DMS114 treated with DMSO at 0.1 percent for 48 hours (cell line): ENCODE results near the gene TPSD1.
"Not testable (repeated sequence)": the region's sequence is repeated elsewhere in the genome, so short reads cannot be mapped to it uniquely, and the experiment has no call there.

Experiments
- DNase-seq: peaks from one replicate; lab custom pipeline; 2025; ENCODE audit not compliant: unreplicated experiment; lab: John Stamatoyannopoulos, UW

Gene TPSD1

DNA sequence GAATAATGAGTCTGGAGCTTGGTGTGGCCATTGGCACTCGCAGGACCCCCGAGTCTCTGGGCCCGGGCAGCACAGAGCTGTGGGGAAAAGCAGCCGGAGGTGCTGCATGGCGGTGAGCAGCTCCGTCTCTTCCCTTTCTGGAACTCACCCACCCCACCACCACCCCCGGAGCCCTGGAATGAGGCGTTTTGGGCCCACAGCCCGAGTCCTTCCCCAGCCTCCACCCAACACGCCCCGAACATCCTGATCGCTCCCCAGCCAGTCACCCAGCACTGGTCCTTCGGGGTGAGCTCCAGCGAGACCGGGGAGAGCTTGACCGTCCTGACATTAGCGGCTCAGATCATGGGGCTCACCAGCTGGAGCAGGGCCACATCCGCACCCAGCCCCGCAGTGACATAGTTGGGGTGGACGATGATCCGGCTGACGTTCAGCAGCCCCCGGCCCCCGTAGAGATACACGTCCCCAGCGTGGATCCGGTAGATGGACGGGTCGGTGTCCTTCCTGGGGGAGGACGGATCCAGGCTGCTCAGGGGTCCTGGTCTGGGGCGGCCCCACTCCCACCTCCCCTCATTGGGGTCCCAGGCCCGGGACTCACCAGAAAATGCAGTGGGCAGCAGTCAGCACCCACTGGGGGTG is 6.5 kb downstream of the TPSD1 start:
- DNase-seq = no peak

DNA sequence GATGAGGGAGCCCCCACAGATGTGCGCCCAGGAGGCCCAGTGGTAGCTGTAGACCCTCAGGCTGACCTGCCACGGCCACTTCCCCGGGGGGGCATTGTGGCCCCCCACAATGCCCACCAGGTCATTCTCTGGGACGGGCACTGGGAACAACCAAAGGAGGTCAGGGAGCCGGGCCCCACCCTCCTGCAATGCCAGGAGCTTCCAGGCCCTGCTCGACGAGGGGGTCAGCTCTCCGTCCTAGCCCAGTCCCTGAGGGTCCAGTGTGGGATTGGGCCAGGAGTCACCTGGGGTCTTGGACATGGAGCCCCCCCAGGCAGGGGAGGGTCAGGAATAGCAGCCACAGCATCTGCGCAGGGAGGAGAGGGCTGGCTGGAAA is 7.0 kb downstream of the TPSD1 start:
- DNase-seq = no peak

DNA sequence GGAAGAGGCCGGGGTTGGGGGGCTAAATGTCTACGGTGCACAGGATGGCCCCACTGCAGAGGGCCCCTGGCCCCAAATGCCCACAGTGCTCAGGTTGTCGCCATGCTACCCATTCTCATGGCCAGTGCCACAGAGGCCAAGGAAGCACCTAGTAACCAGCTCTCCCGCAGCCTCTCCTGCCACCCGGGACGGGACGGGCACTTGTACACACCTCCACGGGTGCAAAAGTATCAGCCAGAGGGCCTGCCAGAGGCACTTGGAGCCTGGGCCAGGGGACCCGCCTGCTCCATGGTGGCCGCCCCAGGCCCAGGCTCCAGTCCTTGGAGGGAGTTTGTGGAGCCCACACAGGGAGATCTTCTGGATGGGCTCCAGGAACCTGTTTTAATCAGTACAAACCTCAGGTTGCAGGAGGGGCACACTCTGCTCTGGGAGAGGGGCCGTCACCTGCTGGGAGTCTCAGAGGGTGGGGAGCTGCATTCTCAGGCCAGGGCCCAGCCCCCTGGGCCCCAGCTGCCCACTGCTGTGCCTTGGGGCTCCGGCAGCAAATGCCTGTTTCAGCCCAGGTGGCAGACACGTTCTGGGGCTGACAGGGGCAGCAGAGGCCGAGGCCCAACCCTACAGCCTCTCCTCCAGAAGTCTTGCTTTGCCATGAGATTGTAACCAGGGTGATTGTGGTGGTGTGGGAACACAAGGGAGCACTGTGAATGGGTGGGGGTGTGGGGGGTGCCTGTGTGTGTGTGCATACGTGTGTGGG is 7.9 kb downstream of the TPSD1 start:
- DNase-seq = no peak

DNA sequence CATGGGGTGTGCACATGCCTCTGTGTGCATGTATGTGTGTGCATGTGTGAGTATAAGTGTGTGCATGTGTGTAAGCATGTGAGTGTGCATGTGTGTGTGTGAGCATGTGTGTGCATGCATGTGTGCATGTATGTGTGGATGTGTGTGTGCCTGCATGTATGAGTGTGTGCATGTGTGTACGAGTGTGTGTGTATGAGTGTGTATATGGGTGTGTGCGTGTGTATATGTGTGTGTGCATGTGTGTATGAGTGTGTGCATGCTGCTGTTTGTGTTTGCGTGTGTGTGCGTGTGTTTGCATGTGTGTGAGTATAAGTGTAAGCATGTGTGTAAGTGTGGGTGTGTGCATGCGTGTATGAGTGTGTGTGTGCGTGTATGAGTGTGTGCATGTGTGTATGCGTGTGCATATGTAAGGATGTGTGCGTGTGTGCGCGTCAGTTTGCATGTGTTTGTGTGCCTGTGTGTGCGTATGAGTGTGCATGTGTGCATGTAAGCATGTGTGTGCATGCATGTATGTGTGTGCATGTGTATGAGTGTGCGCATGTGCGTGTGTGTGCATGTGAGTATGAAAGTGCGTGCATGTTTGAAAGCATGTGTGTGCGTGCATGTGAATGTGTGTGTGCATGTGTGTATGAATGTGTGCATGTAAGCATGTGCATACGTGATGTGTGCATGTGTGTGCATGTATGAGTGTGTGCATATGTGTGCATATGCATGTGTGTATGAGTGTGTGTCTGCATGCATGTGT is 8.6 kb downstream of the TPSD1 start:
- no peak for DNase-seq

DNA sequence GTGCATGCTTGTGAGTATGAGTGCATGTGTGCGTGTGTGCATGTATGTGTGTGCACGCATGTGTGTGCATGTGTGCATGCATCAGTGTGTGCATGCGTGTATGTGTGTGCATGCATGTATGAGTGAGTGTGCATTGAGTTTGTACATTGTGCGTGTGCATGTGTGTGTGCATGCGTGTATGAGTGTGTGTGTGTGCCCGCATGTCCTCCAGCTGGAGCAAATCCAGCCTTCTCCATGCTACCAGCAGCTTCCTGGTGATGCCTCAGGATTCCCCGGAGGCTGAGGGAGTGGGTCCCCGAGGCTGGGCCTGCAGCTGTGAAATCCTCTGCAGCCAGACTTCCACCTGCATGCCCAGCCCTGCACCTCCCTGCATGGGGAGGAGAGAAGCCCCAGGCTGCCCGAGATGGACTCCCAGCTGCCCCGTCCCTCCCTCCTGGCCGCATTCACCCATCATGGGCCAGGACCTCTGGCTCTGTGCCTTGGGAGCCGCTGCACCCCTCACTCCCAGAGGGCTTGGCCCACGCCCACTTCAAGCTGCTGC is 9.3 kb downstream of the TPSD1 start:
- DNase-seq = no peak

DNA sequence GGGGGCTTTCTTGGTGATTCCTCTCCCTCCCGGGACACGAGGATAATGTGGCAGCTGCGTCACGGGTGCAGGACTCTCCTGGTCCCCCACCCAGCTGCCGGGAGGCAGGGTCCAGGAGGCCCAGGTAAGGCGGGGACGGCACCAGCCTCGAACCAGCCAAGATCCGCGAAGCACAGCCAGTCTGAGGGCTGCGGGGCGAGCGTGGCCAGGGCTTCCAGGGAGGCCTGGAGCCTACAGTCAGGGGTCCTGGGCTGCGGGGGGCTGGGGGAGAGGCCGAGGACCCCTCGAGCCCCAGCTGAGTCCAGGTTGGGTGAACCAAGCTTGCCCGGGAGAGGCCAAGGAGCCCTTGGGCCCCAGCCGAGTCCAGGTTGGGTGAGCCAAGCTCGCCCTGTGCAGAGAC is 10.0 kb downstream of the TPSD1 start:
- DNase-seq = no peak

DNA sequence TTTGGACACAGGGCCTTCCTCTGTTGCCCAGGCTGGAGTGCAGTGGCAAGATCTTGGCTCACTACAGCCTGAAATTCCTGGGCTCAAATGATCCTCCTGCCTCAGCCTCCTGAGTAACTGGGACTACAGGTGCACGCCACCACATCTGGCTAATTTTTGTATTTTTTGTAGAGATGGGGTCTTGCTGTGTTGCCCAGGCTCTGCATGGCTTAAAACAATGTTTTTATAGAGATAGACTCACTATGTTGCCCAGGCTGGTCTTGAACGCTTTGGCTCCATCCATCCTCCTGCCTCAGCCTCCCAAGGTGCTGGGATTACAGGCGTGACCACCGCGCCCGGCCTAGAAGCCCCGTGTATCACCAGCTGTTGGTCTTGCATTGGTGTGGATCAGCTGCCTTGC is 13.5 kb downstream of the TPSD1 start:
- DNase-seq = not testable (repeated sequence)

DNA sequence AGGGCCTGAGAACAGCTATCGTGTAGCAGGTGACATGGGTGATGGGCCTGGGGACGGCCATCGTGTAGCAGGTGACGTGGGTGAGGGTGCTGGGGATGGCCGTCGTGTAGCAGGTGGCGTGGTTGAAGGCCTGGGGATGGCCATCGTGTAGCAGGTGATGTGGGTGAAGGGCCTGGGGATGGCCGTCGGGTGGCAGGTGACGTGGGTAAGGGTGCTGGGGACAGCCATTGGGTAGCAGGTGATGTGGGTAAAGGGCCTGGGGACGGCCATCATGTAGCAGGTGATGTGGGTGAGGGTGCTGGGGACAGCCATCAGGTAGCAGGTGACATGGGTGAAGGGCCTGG is 15.5 kb downstream of the TPSD1 start:
- DNase-seq = no peak

DNA sequence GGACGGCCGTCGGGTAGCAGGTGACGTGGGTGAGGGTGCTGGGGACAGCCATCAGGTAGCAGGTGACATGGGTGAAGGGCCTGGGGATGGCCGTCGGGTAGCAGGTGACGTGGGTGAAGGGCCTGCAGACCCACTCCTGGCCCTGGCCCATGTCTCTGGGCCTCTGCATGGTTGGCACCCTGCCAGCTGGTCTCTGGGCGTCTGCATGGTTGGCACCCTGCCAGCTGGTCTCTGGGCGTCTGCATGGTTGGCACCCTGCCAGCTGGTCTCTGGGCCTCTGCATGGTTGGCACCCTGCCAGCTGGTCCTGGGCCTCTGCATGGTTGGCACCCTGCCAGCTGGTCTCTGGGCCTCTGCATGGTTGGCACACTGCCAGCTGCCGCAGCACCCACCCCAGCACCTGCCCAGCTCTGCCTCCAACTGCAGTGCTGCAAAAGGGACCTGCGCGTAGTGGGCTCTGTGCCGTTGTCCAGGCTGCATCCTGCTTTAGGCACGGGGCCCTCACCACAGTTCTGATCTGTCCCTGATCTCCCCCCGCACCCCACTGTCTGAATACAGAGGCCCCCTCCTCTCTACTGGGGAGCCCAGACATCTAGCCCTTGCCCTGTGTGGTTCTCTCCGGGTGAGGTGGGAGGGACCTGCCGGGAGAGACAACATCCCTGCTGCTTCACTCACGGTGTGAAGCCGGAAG is 16.0 kb downstream of the TPSD1 start:
- not testable (repeated sequence) for DNase-seq

DNA sequence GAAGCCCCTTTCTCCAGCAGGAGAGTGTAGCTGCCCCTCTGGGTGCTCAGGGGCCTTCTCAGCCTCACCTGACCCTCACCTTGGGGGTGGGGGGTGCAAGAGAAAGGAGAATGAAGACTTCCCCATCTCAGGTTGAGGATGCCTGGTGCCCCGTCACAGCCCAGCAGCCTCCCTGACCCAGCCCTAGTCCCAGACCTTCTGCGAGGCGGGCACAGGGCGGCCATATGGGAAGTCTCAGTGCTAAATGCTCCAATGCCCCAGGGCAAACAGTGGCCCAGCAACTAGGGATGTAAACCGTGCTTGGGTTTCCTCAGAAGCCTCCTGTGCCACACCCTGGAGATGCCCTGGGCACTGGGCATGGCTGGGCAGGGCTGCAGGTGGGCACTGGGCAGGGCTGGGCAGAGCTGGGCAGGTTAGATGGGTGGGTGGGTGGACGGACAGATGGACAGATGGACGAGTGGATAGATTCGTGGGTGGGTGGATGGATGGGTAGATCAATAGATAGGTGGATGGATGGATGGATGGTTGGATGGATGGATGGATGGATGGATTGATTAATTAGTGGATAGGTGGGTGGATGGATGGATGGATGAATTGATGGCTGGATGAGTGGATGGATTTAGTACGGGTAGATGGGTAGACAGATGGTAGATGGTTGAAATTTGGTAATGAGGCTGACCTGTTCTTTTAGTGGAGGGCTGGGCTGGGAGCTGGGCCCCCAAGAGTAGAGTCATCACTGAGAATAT is 16.8 kb downstream of the TPSD1 start:
- no peak for DNase-seq

DNA sequence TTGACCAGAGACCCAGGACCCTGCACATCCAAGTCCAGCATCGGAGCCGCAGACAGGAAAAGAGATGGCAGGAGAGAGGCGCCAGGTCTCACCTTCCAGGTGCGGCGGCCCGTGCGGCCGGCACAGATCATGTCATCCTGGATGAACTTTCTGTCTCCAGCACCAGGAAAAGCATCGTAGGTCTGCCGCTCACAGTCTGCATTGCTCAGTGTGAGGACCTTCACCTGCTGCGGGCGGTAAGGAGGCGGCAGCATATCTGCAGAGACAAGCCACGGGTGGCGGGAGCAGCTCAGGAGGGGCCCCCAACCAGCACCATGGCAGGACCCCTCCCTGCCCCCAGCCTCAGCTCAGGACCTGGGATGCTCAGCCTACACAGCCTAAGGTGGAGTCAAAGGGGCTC is 17.9 kb downstream of the TPSD1 start:
- DNase-seq = no peak

DNA sequence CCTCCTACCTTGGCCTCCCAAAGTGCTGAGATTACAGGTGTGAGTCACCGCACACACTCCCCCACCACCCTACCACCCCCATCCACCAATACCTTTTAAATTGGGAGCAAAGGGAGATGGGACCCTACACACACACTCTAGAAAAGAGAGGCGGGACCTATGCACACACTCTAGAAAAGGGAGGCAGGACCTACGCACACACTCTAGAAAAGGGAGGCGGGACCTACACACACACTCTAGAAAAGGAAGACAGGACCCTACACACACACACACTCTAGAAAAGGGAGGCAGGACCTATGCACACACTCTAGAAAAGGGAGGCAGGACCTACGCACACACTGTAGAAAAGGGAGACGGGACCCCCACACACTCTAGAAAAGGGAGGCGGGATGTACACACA is 18.9 kb downstream of the TPSD1 start:
- no peak for DNase-seq

DNA sequence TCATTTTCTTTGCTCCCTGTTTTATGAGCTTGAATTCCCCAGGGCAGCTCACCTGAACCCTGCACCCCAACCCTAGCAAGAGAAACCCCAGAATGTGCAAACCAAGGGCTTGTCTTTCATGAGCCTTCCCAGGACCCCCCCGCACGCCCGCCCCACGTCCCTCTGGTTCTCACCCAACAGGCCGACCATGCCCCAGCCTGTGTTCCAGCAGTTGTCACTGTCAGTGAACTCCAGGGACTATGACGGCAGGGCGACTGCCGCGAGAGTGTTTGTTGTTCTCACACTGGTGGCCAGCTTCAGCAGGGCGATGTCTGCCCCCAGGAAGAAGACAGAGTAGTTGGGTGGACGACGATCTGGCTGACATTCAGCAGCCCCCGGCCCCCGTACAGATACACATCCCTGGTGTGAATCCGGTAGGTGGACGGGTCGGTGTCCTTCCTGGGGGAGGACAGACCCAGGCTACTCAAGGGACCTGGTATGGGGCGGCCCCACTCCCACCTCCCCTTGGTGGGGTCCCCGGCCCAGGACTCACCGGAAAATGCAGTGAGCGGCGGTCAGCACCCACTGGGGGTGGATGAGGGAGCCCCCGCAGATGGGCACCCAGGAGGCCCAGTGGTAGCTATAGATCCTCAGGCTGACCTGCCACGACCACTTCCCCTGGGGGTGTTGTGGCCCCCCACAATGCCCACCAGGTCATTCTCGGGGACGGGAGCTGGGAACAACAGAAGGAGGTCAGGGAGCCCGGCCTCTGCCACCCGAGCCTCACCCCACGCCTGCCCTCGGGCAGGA is 20.1 kb downstream of the TPSD1 start:
- no peak for DNase-seq

DNA sequence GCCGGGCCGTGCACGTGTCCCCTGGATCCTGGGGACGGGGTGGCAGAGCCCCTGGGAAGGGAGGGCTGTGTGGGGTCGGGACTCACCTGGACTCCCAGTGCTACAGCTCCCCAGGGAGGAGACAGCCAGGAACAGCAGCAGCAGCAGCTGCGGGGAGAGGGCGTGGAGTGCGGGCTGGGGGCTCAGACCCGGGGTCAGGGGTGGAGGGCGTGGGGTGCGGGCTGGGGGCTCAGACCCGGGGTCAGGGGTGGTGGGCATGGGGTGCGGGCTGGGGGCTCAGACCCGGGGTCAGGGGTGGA is 20.7 kb downstream of the TPSD1 start:
- no peak for DNase-seq

DNA sequence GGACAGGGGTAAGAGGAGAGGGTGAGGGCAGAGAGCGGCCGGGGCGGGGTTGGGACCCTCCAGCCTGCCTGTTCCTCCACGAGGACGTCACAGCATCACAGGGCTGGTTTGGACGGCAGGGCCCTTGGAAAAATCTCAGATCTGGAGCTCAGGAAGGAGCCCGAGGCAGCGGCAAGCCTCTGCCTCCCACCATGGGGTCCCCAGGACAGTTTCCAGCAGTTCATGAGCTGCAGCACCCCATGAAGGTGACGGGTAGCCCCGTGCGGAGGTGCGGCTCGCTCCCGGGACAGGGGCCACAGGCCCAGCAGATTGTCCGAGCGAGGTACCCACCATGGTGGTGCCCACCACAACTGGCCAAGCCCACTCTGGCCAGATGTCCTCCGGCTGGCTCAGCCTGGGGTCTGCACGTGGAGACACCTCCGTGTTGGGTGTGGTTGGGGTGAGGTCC is 21.3 kb downstream of the TPSD1 start:
- DNase-seq = no peak

DNA sequence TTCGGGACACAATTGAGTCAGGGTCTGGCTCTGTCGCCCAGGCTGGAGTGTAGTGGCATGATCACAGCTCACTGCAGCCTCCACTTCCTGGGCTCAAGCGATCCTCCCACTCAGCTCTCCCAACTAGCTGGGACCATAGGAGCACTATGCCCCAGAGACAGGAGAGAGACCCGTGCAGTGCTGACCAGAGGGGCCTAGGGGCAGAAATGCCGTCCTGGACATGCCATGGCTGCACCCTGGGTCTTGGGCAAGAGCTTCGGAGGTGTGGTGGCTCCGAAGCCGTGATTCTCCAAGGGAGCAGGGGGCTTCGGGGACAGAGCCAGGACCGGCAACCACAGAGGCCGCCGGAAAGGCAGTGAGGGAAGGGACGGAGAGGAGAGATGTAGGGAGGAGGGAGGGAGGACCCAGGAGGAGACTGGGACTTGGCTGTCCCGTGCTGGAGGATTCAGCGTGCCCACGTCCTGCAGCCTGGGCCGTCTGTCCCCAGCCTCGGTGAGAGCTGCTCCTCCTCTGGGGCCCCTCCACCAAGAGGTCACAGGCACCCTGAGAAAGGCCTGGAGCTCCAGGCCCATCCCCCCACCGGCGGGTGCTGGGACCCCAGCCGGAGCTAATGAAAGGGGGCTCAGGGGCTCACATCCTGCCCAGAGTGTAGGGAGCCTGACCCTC is 21.9 kb downstream of the TPSD1 start:
- DNase-seq = no peak

DNA sequence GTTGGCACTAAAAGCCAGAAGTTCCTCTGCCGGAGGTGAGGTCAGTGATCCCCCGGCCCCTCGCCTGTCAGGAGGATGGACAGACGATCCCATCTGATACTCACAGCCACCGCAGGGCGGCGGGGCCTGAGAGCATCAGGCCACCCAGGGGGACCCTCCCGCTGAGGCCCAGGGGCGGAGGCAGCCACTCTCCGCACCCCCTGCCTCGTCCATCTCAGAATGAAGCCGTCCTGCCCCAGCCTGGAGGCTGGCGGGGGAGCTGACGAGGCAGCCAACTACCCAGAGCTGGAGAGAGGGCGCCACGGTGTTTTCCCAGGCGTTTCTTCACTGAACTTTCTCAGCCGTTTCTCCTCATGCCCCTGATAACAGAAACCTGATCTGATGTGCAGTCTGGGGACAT is 22.6 kb downstream of the TPSD1 start:
- DNase-seq = no peak

DNA sequence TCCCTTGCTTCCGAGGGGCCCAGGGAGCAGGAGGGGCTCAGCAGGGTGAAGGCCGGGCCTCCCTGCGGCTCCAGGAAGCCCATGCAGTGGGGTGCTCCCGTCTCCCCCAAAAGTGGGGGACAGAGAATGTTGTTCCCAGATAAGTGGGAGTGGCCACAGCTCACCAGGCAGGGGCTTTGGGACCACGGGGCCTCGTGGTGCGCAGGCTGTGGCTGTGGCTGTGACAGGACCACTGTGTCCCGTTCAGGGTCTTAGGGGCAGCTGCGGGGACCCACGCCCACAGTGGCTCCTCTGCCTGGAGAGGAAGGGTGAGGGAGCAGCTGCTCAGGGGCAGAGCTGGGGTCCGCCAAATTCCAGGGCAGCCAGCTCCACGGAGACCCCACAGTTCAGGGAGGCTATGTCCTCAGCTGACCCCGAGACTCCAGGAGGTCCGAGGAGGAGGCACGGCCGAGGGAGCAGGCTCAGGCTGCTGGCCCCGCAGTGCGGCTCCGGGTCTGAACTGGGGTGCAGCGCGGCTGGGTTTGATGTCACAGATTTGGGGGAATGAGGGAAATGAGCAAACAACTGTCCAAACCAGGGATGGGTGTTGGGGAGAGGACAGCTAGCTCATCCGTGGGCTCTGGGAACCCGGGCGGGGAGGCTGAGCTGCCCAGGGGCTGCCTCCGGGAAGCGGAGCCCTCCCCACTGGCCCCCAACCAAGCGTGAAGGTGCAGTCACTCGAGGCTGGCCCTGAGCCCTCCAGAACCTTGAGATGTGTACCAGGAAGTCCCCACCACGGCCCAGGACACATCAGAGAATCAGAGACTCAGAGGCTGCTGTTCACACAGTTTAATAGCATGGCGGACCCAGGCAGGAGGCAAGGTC is 23.4 kb downstream of the TPSD1 start:
- no peak for DNase-seq
